Measurements from ENCODE around the gene ATP8B3.

The ATP8B3 gene

GRCh38 chr19:1797313-1797712 is 14.8 kb downstream of the ATP8B3 start (continued):
- TF ChIP-seq ZBTB8A (tag by site-specific recombination; IDR thresholded peaks at IDR 0.05), result peak; percentile 69; the same call in 1 of the 2 replicates
- TF ChIP-seq ZNF292 (tag by site-specific recombination; IDR thresholded peaks at IDR 0.05; ENCODE audit: borderline replicate concordance, low read depth), result 0 out of 2 replicates have a peak, but pooled peaks have one; percentile 28
- peak; percentile 76 for TF ChIP-seq ZNF558 (tag by site-specific recombination; IDR thresholded peaks at IDR 0.05)
- peak; percentile 52; the same call in 1 of the 2 replicates for TF ChIP-seq ZNF433 (tag by site-specific recombination; IDR thresholded peaks at IDR 0.05; ENCODE audit: low read depth)
- TF ChIP-seq ZNF518A (tag by site-specific recombination; conservative IDR thresholded peaks at IDR 0.05; ENCODE audit: low read depth), result peak; percentile 88
- TF ChIP-seq ZBTB21 (tag by site-specific recombination; IDR thresholded peaks at IDR 0.05), result 0 out of 2 replicates have a peak, but pooled peaks have one; percentile 43
- 0 out of 2 replicates have a peak, but pooled peaks have one; percentile 46 for TF ChIP-seq ZNF664 (tag by site-specific recombination; IDR thresholded peaks at IDR 0.05)
- TF ChIP-seq ZNF394 (tag by site-specific recombination; IDR thresholded peaks at IDR 0.05; ENCODE audit: borderline replicate concordance), result peak; percentile 93

GRCh38 chr19:1796395-1797142 is 15.5 kb downstream of the ATP8B3 start:
- TF ChIP-seq ZNF114 (tag by site-specific recombination; IDR thresholded peaks at IDR 0.05) (no peak), ZNF174 (tag by site-specific recombination; IDR thresholded peaks at IDR 0.05) (no peak), ZNF416 (tag by site-specific recombination; IDR thresholded peaks at IDR 0.05) (no peak), ZNF549 (tag by site-specific recombination; IDR thresholded peaks at IDR 0.05) (no peak), TCF7L2 (IDR thresholded peaks at IDR 0.05; ENCODE audit: borderline replicate concordance, low read depth, low read length) (no peak), EGR2 (tag by site-specific recombination; IDR thresholded peaks at IDR 0.05; ENCODE audit: low read depth) (no peak), ZNF530 (tag by site-specific recombination; IDR thresholded peaks at IDR 0.05; ENCODE audit: low read depth) (no peak), IKZF3 (tag by site-specific recombination; IDR thresholded peaks at IDR 0.05) (no peak), ZNF48 (tag by site-specific recombination; IDR thresholded peaks at IDR 0.05) (no peak), ZNF239 (tag by site-specific recombination; IDR thresholded peaks at IDR 0.05) (no peak), PBX3 (CRISPR knock-in tag; IDR thresholded peaks at IDR 0.05) (no peak)
- POLR2A ChIA-PET, result no interaction called here
- Histone ChIP-seq H3K9me3 (ENCODE audit: control insufficient read depth, insufficient read depth, low read depth, low read length) (no peaks in the 10 kb centered on the region), H3K4me1 (ENCODE audit: control insufficient read depth, insufficient read depth, low read length) (no peaks in the 10 kb centered on the region), H3K4me3 (ENCODE audit: low read depth, low read length) (no peak overlapping the region), H3K36me3 (ENCODE audit: control insufficient read depth in 2 of 2, insufficient read depth in 1 of 2, low read length in 2 of 2) (no peaks in the 10 kb centered on the region), H3K27ac (ENCODE audit: extremely low read depth, low read depth, low read length) (no peak overlapping the region)
- CTCF ChIA-PET, result interaction anchor here (0.6 to 7.0 kb wide), 18 partner anchors 12 to 296 kb away, joined by 3 to 49 read pairs (median 4); no protein-coding TSS in a partner anchor

All from HEK293 (cell line).